HepG2 (cell line): ENCODE results near the gene SERPINA6. TPM values are rescaled to one million over a fixed set of nuclear protein-coding genes. Genes with fewer than 3 reads are reported as not detected.
A peak's percentile ranks its signal among the peaks of the same experiment; 100 is the strongest.

ENCODE experiments used
- ATRX ChIP-seq: sonication (generic); formaldehyde crosslinking; IDR thresholded peaks from 2 replicates; pipeline ENCODE4 v1.4.0; 2020; ENCODE audit warnings: missing genetic modification reagents, borderline replicate concordance
- CCDC6 ChIP-seq: sonication (generic); formaldehyde crosslinking; IDR thresholded peaks from 2 replicates; pipeline ENCODE4 v1.8.1; 2022; ENCODE audit warnings: mild to moderate bottlenecking, missing genetic modification reagents, moderate library complexity
- CREM ChIP-seq, 2 experiments: sonication (generic) in 1 of 2; formaldehyde crosslinking in 1 of 2; IDR thresholded peaks; 2 replicates each; pipeline versions ENCODE4 v1.4.0 to v1.6.1; 2016 to 2020; ENCODE audit warnings: antibody characterized with exemption in 1 of 2, mild to moderate bottlenecking in 1 of 2, missing genetic modification reagents in 1 of 2
- DNMT1 ChIP-seq: sonication (generic); formaldehyde crosslinking; IDR thresholded peaks from 2 replicates; pipeline ENCODE4 v1.5.1; 2020; ENCODE audit warnings: mild to moderate bottlenecking, missing genetic modification reagents
- FOXK2 ChIP-seq: fragments of 450-650 bp; IDR thresholded peaks from 2 replicates; pipeline ENCODE4 v1.6.1; 2016
- NR0B2 ChIP-seq: sonication (generic); formaldehyde crosslinking; IDR thresholded peaks from 2 replicates; pipeline ENCODE4 v1.4.0; 2020; ENCODE audit warnings: mild to moderate bottlenecking, missing genetic modification reagents
- PRDM10 ChIP-seq: sonication (generic); formaldehyde crosslinking; IDR thresholded peaks from 2 replicates; pipeline ENCODE4 v1.4.0; 2020; ENCODE audit warnings: low read depth, missing genetic modification reagents
- SATB2 ChIP-seq: sonication (generic); formaldehyde crosslinking; IDR thresholded peaks from 2 replicates; pipeline ENCODE4 v1.5.0; 2020; ENCODE audit warnings: missing genetic modification reagents
- SMAD3 ChIP-seq: sonication (generic); formaldehyde crosslinking; IDR thresholded peaks from 2 replicates; pipeline ENCODE4 v1.4.0; 2020; ENCODE audit warnings: missing genetic modification reagents
- SNAPC4 ChIP-seq: sonication (generic); formaldehyde crosslinking; IDR thresholded peaks from 2 replicates; pipeline ENCODE4 v1.4.0; 2020; ENCODE audit warnings: mild to moderate bottlenecking, missing genetic modification reagents
- TBX3 ChIP-seq: fragments of 450-650 bp; IDR thresholded peaks from 2 replicates; pipeline ENCODE4 v1.6.1; 2017; ENCODE audit warnings: antibody characterized with exemption, mild to moderate bottlenecking, inconsistent platforms, borderline replicate concordance
- ZBTB20 ChIP-seq: sonication (generic); formaldehyde crosslinking; IDR thresholded peaks from 2 replicates; pipeline ENCODE4 v1.8.1; 2023; ENCODE audit warnings: missing genetic modification reagents, low read depth, mild to moderate bottlenecking, borderline replicate concordance
- ZNF510 ChIP-seq: sonication (generic); formaldehyde crosslinking; IDR thresholded peaks from 2 replicates; pipeline ENCODE4 v1.4.0; 2020; ENCODE audit warnings: low read depth, mild to moderate bottlenecking, missing genetic modification reagents
- ZNF580 ChIP-seq: IDR thresholded peaks from 2 replicates; pipeline ENCODE4 v1.6.1; 2016; ENCODE audit warnings: low read depth, borderline replicate concordance
- ZNF609 ChIP-seq: sonication (generic); formaldehyde crosslinking; IDR thresholded peaks from 2 replicates; pipeline ENCODE4 v1.4.0; 2020; ENCODE audit warnings: mild to moderate bottlenecking, missing genetic modification reagents, borderline replicate concordance
- polyA plus RNA-seq, 8 experiments: library from polyadenylated mRNA; depleted of rRNA in 3 of 8; stranded (reverse) in 7 of 8; unstranded in 1 of 8; fragments of >200 nt; fragmentation: Illumina TruSeq in 4 of 8; extraction: Trizol in 4 of 8; gene quantifications; 2 replicates each; pipeline versions ENCODE4 v1.2.1 to v1.2.3, GENCODE V29; 2011 to 2016; ENCODE audit warnings: low read depth in 4 of 8, missing spikeins in 1 of 8, mixed read lengths in 1 of 8; ENCODE audit not compliant: insufficient read depth in 1 of 8
- total RNA-seq, 5 experiments: library from RNA; depleted of rRNA; stranded (reverse); fragments of >200 nt; fragmentation: Illumina TruSeq; extraction: Trizol; gene quantifications; 2 replicates each; pipeline ENCODE4 v1.2.3, GENCODE V29; 2016; ENCODE audit warnings: low read depth in 1 of 5

Gene SERPINA6
- total and polyA plus RNA-seq, 2 of the 13 experiments (the other 11 are each of a cell fraction or from before 2014, with no cell fraction given): 260 to 333 TPM

GRCh38 chr14:94340533-94340932, 17.4 kb upstream of the SERPINA6 start (continued):
- TF ChIP-seq PRDM10 (no peak; the same call in 1 of the 2 replicates), ZNF580 (CRISPR knock-in tag) (no peak), FOXK2 (peak; percentile 90), ZBTB20 (CRISPR knock-in tag) (peak; percentile 72; the same call in 1 of the 2 replicates), ZNF609 (peak; percentile 98), SNAPC4 (CRISPR knock-in tag) (no peak), CREM (IDR thresholded peaks at IDR 0.05) (peak; percentile 86), CREM (CRISPR knock-in tag; IDR thresholded peaks at IDR 0.05) (no peak), ZNF510 (CRISPR knock-in tag) (no peak), CCDC6 (CRISPR knock-in tag) (peak; percentile 45; the same call in 1 of the 2 replicates), SMAD3 (CRISPR knock-in tag) (peak; percentile 74; the same call in 1 of the 2 replicates), TBX3 (peak; percentile 50; the same call in 1 of the 2 replicates), SATB2 (CRISPR knock-in tag) (no peak), DNMT1 (CRISPR knock-in tag) (no peak), ATRX (CRISPR knock-in tag) (no peak), NR0B2 (CRISPR knock-in tag) (no peak)
